MM.1S (cell line): Measurements from ENCODE around the gene MAT2A.
A peak's percentile ranks its signal among the peaks of the same experiment; 100 is the strongest.

ENCODE experiments used
- DNase-seq: peaks from one replicate; pipeline ENCODE4 v3.0.0-alpha.2; 2015
- H2AFZ ChIP-seq: fragments of 300-600 bp; sonication (generic); 2 replicates; pipeline ENCODE4 v1.6.0; 2016; ENCODE audit warnings: antibody characterized with exemption, low read length
- H3F3A ChIP-seq: fragments of 300-600 bp; sonication (generic); 2 replicates; pipeline ENCODE4 v1.6.1; 2016; ENCODE audit warnings: mild to moderate bottlenecking, antibody characterized with exemption, low read length, moderate library complexity, mixed read lengths; ENCODE audit not compliant: insufficient read depth
- H3K27ac ChIP-seq: fragments of 300-600 bp; sonication (generic); 2 replicates; pipeline ENCODE4 v1.5.1; 2016; ENCODE audit warnings: mild to moderate bottlenecking, low read length
- H3K27me3 ChIP-seq: fragments of 300-600 bp; sonication (generic); replicated peaks from 2 replicates; pipeline ENCODE4 v1.6.0; 2016; ENCODE audit warnings: low read length; ENCODE audit not compliant: insufficient read depth
- H3K36me3 ChIP-seq: fragments of 300-600 bp; sonication (generic); replicated peaks from 2 replicates; pipeline ENCODE4 v1.6.1; 2016; ENCODE audit warnings: mild to moderate bottlenecking, low read length, mixed read lengths; ENCODE audit not compliant: insufficient read depth
- H3K4me1 ChIP-seq: fragments of 300-600 bp; sonication (generic); 2 replicates; pipeline ENCODE4 v1.6.1; 2016; ENCODE audit warnings: low read length, mixed read lengths
- H3K4me2 ChIP-seq: fragments of 300-600 bp; sonication (generic); 2 replicates; pipeline ENCODE4 v1.6.0; 2016; ENCODE audit warnings: low read depth, low read length
- H3K4me3 ChIP-seq: fragments of 300-600 bp; sonication (generic); 2 replicates; pipeline ENCODE4 v1.5.1; 2016; ENCODE audit warnings: low read length, mixed read lengths
- H3K79me2 ChIP-seq: fragments of 300-600 bp; sonication (generic); 2 replicates; pipeline ENCODE4 v1.6.1; 2016; ENCODE audit warnings: mixed run types, low read length, mixed read lengths
- H3K9ac ChIP-seq: fragments of 300-600 bp; sonication (generic); 2 replicates; pipeline ENCODE4 v1.6.1; 2016; ENCODE audit warnings: low read length, mixed read lengths
- H3K9me2 ChIP-seq: fragments of 300-600 bp; sonication (generic); replicated peaks from 2 replicates; pipeline ENCODE4 v1.6.1; 2016; ENCODE audit warnings: mild to moderate bottlenecking, low read length, mixed read lengths; ENCODE audit not compliant: insufficient read depth
- H3K9me3 ChIP-seq: fragments of 300-600 bp; sonication (generic); replicated peaks from 2 replicates; pipeline ENCODE4 v1.6.1; 2016; ENCODE audit warnings: mild to moderate bottlenecking, low read length, mixed read lengths; ENCODE audit not compliant: insufficient read depth
- H4K20me1 ChIP-seq: fragments of 300-600 bp; sonication (generic); 2 replicates; pipeline ENCODE4 v1.6.1; 2016; ENCODE audit warnings: mild to moderate bottlenecking, low read length, moderate library complexity, mixed read lengths; ENCODE audit not compliant: insufficient read depth
- CTCF ChIP-seq: fragments of 300-600 bp; sonication (generic); IDR thresholded peaks from 2 replicates; pipeline ENCODE4 v1.5.1; 2016; ENCODE audit warnings: antibody characterized with exemption, low read length, mixed read lengths
- EZH2 ChIP-seq: fragments of 300-600 bp; sonication (generic); optimal IDR thresholded peaks from 2 replicates; pipeline ENCODE3; 2017; ENCODE audit warnings: low read depth, mild to moderate bottlenecking, antibody characterized with exemption, low read length, mixed read lengths
- EZH2phosphoT487 ChIP-seq: fragments of 300-600 bp; sonication (generic); IDR thresholded peaks from 2 replicates; pipeline ENCODE4 v1.6.1; 2018; ENCODE audit warnings: antibody characterized with exemption, low read length

The MAT2A gene

GRCh38 chr2:85539361-85540132, 579 bp downstream of the MAT2A start:
- peak; percentile 46 for DNase-seq
- peaks cover 30% of the 10 kb centered on the region for H3K36me3 ChIP-seq
- H3K9ac ChIP-seq, result peak overlapping the region; percentile 96
- TF ChIP-seq EZH2phosphoT487, result no peak
- no peaks in the 10 kb centered on the region for H3K9me3 ChIP-seq
- no peaks in the 10 kb centered on the region for H3K27me3 ChIP-seq
- peak overlapping the region; percentile 94 for H3K4me2 ChIP-seq
- no peak overlapping the region for H2AFZ ChIP-seq
- H3F3A ChIP-seq, result peaks cover 42% of the 10 kb centered on the region
- H3K4me1 ChIP-seq, result peaks cover 18% of the 10 kb centered on the region
- H4K20me1 ChIP-seq, result peaks cover 36% of the 10 kb centered on the region
- H3K4me3 ChIP-seq, result peak overlapping the region; percentile 99
- no peaks in the 10 kb centered on the region for H3K9me2 ChIP-seq
- peak overlapping the region; percentile 96 for H3K27ac ChIP-seq
- H3K79me2 ChIP-seq, result peaks cover 55% of the 10 kb centered on the region

- peaks cover 55% of the 10 kb centered on the region for H3K79me2 ChIP-seq
- no peaks in the 10 kb centered on the region for H3K9me3 ChIP-seq
- no peaks in the 10 kb centered on the region for H3K27me3 ChIP-seq
- TF ChIP-seq EZH2phosphoT487 (no peak), EZH2 (no peak), CTCF (no peak)
- H3K27ac ChIP-seq, result peak overlapping the region; percentile 96; the same call in 1 of the 2 replicates
- peaks cover 36% of the 10 kb centered on the region for H4K20me1 ChIP-seq
- H3K4me2 ChIP-seq, result peak overlapping the region; percentile 94
- no peak for DNase-seq
- peaks cover 46% of the 10 kb centered on the region for H3F3A ChIP-seq
- H3K9ac ChIP-seq, result peak overlapping the region; percentile 96
- H3K36me3 ChIP-seq, result peaks cover 30% of the 10 kb centered on the region
- H2AFZ ChIP-seq, result no peak overlapping the region
- no peaks in the 10 kb centered on the region for H3K9me2 ChIP-seq
- peak overlapping the region; percentile 99 for H3K4me3 ChIP-seq
- H3K4me1 ChIP-seq, result peaks cover 18% of the 10 kb centered on the region
Observed at GRCh38 chr2:85540133-85540648, 1.2 kb downstream of the MAT2A start.

- Histone ChIP-seq H3K9ac (peak overlapping the region; percentile 96; the same call in 1 of the 2 replicates), H3K4me3 (peak overlapping the region; percentile 99), H3K27ac (no peak overlapping the region), H3K36me3 (peaks cover 30% of the 10 kb centered on the region), H3F3A (peaks cover 57% of the 10 kb centered on the region), H3K4me2 (peak overlapping the region; percentile 94), H3K4me1 (peaks cover 18% of the 10 kb centered on the region), H3K27me3 (no peaks in the 10 kb centered on the region), H3K9me3 (no peaks in the 10 kb centered on the region), H2AFZ (no peak overlapping the region), H3K9me2 (no peaks in the 10 kb centered on the region), H3K79me2 (peaks cover 55% of the 10 kb centered on the region), H4K20me1 (peaks cover 39% of the 10 kb centered on the region)
- no peak for DNase-seq
- TF ChIP-seq EZH2 (no peak), EZH2phosphoT487 (no peak), CTCF (no peak)
Observed at GRCh38 chr2:85541262-85541661, 2.3 kb downstream of the MAT2A start.
